GM18505 (cell line): ENCODE measurements around the gene MANBA.
A peak's percentile ranks its signal among the peaks of the same experiment; 100 is the strongest.

Experiments
- ATAC-seq: cut with Tn5 transposase; IDR thresholded peaks from one replicate; pipeline ENCODE4 v1.9.1; 2021; ENCODE audit not compliant: unreplicated experiment
- POLR2A ChIP-seq: IDR thresholded peaks from 4 replicates; pipeline ENCODE4 v1.6.1; 2011; ENCODE audit warnings: borderline replicate concordance; ENCODE audit not compliant: insufficient read depth, insufficient read length; ENCODE audit errors: extremely low read depth

The MANBA gene

GRCh38 chr4:102589743-102590142 is 171.0 kb downstream of the MANBA start:
- TF ChIP-seq POLR2A: no peak
- no peak for ATAC-seq

- TF ChIP-seq POLR2A: no peak
- peak; percentile 47 for ATAC-seq
Observed at GRCh38 chr4:102586644-102587021, 174.1 kb downstream of the MANBA start.

GRCh38 chr4:102586002-102586643 is 174.6 kb downstream of the MANBA start:
- no peak for TF ChIP-seq POLR2A

GRCh38 chr4:102585329-102585728 is 175.4 kb downstream of the MANBA start:
- no peak for TF ChIP-seq POLR2A

More at GRCh38 chr4:102586002-102586643, 174.6 kb downstream of the MANBA start:
- ATAC-seq: peak; percentile 60

GRCh38 chr4:102584091-102584490 is 176.7 kb downstream of the MANBA start:
- no peak for ATAC-seq
- TF ChIP-seq POLR2A: no peak

More at GRCh38 chr4:102585329-102585728, 175.4 kb downstream of the MANBA start:
- ATAC-seq: peak; percentile 43
